SW 1271 (cell line): ENCODE data around the gene ITIH1.
A peak's percentile ranks its signal among the peaks of the same experiment; 100 is the strongest.

ENCODE experiments used
- DNase-seq, 2 experiments: peaks; one replicate each; lab custom pipeline; 2025; lab: John Stamatoyannopoulos, UW

Gene ITIH1

DNA sequence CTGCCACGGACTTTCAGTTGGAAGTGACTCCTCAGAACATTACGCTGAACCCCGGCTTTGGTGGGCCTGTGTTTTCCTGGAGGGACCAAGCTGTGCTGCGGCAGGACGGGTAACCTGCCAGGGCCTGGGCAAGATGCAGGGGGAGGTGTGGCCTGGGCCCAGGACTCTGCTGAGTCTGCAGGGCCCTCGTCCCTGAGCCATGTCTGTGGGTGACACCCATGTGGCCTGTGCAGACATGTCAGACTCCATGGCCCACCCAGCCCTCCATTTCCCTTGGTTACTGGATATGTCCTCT is 12.3 kb downstream of the ITIH1 start:
- no peak for DNase-seq

DNA sequence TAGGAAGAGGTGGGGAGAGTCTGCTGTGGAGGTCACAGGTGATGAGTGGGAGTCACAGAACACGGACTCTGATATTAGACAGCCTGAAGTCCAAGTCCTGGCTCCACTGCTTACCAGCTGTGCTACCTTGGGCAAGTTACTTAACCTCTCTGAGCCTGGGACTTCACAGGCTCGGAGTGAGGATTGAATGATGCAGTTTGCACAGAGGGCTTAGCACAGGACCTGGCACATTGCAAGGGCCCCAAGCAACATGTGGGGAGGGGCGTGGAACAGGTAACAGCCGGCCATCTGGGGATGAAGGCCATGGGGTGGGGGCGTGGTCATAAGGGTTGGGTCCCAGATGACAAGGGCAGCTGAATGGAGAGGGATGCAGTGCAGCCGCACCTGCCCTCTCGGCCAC is 12.9 kb downstream of the ITIH1 start:
- no peak for DNase-seq

DNA sequence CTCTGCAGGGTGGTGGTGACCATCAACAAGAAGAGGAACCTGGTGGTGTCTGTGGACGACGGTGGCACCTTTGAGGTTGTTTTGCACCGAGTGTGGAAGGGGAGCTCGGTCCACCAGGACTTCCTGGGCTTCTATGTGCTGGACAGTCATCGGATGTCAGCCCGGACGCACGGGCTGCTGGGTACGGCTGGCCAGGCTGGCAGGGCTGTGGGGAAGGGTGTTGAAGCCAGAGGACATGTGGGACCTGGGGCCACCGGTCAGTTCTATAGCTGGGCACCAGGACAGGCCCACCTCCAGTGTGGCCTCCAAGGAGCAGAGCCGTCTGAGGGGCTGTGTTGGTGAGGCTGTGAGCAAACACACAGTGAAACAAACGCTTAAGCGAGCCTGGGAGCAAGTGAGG is 13.3 kb downstream of the ITIH1 start:
- DNase-seq = no peak

DNA sequence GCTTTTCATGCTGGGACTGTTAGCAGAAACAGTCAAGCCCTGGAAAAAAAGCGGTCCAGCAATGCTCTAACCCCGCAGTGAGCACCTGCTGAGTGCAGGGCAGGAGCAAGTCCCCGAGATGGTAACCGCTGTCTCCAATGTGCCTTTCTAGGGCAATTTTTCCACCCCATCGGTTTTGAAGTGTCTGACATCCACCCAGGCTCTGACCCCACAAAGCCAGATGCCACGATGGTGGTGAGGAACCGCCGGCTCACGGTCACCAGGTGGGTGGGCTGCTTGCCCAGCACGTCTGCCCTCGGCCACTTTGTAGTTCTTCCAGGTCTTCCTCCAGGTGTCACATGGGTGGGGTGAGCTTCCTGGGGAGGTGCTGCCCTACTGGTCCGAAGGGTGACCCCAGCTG is 14.0 kb downstream of the ITIH1 start:
- no peak for DNase-seq

DNA sequence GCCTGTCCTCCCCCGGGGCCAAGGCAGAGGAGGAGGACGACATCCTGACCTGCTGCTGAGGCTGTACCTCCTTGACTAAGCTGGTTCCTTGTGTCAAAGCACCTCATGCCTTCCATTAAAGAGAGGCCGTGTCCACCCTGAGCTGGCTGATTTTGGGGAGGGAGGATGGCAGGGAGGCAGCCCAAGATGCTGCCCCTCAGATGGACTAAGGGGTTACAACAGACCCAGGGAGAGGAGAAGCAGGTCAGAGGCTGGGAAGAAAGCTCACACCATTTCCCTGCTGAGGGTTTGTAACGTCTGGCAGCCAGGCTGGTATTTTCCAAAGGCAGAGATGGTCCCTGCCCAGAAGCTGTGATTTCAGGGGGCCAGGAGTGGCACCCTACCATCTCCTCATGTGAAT is 14.5 kb downstream of the ITIH1 start:
- DNase-seq = no peak

DNA sequence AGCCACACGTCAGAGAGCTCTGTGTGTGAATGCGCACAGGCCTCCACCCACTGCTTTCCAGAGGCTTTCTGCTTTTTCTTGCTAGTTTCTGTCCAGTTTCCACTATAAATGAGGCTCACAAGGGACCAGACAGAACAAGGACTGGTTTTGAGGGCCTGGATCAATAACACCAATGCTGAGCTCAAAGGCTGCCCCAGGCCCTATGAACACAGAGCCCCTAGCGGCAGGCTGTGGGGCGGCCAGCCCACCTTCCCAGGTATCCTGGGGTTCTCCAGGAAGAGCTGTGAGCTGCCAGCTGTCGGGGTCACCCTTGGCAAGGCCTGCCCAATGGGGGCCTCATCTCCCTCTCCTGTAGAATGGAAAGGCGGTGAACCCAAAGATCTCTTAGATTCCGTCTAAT is 15.0 kb downstream of the ITIH1 start:
- DNase-seq = no peak

DNA sequence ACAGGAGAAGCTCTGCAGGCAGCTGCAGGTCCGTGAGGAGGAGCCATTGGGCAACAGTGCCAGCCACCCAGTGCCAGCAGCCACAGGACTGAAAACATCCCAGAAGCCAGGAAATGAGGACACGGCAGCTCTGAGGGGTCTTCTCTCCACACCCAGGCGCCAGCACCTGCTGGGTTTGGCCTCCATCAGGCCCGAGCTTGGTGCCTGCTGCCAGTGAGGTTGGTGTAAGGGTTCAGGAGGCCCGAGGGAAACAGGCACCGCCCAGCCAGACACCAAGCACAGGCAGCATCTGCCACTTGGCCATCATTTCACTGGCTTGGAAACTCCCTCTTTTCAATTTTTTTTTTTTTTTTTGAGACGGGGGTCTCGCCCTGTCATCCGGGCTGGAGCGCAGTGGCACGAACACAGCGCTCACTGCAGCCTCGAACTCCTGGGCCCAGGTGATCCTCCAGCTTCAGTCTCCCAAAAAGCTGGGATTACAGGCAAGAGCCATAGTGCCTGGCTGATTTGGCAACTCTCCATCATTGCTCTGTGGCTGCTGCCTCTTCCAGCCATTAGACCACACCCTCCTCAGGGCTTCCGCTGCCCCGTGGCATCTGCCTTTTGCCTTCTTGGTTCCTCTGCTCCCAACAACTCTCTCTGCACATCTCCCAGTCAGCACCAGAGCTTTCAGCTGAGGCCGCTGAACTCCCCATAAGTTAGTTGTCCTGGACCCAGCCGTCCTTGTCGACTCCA is 15.7 kb downstream of the ITIH1 start:
- DNase-seq = no peak

DNA sequence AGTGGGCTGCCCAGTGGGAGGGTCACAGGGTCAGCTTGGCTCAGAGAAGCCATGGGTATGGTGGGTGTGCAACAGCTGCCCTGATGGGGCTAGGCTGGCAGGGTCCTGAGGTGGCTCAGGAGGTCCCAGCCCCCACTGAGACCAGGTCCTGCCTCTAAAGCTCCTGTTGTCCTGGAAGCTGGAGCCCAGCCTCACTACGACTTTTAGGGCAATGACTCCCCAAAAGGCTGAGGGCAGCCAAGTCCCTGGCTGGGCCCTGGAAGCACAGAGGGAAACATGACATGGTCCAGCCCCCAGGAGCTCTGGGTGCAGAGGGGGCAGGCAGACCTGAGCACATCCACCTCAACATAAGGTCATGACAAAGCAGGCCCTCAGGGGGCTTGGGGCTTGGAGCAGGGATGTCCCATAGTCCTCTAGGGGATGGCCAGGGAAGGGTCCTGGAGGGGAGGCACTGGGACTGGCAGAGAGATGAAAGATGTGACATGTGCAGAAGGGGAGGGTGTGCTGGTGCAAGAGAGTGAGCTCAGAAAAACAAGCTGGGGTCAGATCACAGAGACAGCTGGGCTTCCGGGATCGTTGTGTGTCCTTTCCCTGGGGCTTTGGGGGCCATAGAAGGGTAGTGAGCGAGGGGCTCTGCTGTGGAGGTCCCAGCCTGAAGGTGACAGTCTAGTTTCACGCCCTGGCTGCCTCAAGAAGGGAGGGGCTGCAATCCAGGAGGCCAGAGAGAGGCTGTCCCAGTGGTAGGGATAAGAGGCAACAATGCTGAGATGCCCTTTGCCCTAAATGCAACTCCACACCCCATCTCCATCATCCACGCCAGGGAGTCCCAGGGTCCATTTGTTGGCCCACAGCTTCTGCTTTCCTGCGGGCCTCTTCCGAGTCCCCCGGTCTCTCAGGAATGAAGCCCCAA is 16.6 kb downstream of the ITIH1 start:
- DNase-seq = no peak

DNA sequence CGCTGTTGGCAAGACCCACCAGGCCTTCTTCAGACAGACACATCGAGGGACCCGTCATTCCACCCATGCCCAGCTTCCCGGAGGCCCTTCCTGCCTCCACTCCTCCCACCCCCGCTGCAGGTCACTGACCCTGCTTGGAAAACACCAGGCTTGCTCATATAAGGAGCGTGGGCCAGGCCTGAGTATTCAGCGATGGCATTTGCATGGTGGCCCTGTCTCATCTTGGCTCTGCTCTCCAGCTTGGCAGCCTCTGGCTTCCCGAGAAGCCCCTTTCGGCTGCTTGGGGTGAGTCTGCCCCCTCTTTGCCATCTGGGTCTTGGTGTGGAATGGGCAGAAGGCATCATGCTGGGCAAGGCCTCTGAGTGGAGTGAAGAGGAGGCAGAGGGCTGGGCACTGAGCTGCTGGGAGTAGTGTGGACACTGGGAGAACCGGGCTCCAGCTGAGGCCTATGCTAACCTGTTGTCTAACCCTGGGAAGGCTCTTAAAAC is 17.3 kb downstream of the ITIH1 start, which contains the start of gene ITIH3:
Gene ITIH3, plus strand, starts transcription at position 185 of the 488 bp plus-strand sequence. Its CDS starts 8 bp downstream, at position 193.
- no peak for DNase-seq

DNA sequence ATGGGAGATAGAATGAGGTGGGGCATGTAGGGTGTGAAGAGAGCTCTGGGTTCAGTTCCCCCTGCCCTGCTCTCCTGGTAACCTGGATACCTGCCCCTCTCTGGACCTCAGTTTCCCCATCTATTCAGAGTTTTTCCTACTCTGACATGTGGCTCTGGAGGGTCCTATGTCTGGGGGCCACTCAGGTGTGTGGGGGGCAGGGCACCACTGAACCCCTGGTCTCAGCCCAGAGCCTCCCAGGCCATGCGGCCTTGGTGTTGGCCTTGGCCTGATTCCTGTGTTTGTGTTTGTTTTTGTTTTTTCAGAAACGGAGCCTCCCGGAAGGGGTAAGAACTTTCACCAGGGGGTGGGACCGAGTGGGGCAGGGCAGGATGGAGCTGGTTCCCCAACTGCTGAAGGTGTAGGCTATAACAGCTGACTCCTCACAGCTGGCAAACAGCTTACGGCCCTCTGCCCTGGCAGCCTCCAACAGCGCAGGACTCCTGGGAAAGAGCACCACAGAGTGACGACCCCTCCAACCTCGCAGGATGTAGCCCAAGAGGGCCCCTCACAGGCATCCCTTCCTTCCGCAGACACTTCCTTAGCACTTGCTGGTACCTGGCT is 18.0 kb downstream of the ITIH1 start:
- DNase-seq = no peak

DNA sequence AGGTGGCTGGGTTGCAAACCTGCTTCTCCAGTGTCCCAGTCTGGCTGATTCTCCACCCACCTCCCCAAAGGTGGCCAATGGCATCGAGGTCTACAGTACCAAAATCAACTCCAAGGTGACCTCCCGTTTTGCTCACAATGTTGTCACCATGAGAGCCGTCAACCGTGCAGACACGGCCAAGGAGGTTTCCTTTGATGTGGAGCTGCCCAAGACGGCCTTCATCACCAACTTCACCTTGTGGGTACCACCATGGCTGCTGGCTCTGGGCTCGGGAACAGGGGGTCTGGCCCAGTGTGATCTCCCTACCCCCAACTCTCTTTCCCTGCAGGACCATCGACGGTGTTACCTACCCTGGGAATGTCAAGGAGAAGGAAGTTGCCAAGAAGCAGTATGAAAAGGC is 19.0 kb downstream of the ITIH1 start:
- no peak for DNase-seq

DNA sequence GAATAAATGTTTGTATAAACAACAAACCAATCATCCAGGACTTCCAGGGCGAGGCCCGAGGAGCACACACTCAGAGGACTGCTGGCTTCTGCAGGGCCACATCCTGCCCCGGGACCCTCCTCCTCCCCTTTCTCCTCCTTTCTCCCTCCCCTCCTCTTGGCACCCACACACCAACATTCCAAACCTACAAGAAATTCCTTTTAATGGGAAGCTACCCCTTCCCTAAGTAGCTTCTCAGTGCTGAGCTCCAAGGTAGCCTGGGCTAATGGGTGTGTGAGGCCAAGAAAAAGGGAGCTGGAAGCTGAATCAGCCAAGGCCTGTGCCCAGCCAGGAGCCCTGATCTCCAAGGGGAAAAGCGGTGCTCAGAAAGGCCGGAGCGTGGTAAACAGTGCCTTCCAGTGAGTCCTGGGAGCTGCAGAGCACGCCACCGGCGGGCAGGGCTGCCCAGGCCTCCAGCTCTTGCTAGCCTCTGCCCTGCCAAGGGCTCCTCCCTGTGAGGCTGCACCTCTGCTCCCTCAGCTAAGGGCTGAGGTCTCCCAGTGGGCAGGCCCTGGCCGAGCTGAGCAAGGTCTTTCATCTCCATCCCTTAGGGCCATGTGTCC is 21.1 kb downstream of the ITIH1 start:
- DNase-seq = no peak

DNA sequence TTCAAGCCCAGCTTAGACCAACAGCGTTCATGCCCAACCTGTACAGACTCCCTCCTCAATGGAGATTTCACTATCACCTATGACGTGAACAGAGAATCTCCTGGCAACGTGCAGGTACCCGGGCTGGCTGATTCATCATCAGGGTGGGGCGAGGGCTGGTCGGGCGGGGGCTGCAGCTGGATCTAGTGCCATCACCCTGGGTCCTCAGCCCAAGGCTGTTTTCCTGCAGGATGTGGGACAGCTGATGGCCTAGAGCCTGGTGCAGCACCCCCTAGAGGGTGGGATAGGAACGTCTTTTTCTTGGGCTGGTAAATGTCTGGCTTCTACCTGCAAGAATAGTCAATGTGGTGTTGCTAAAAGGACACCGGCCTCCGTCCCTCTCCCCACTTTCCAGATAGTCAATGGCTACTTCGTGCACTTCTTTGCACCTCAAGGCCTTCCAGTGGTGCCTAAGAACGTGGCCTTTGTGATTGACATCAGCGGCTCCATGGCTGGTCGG is 21.6 kb downstream of the ITIH1 start:
- peak in 1 of 2 experiments; percentile 6 for DNase-seq

DNA sequence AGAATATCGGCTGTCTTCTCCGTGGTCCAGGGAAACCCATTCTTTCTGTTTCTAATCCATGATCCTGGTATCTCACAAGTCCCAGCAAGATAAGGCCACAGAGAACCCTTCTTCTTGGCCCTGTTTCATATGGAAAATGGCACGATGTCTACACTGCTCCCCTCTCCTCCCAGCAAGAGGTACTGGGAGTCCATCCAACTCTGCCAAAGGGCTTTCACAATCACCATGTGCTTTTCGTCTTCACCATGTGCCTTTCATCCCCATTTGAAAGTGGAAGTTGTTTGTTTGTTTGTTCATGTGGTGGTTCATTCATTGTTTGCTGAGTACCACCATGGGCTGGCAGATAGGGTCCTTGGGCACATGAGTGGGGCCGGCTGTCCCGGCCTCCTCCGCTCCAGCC is 22.7 kb downstream of the ITIH1 start:
- DNase-seq = no peak

DNA sequence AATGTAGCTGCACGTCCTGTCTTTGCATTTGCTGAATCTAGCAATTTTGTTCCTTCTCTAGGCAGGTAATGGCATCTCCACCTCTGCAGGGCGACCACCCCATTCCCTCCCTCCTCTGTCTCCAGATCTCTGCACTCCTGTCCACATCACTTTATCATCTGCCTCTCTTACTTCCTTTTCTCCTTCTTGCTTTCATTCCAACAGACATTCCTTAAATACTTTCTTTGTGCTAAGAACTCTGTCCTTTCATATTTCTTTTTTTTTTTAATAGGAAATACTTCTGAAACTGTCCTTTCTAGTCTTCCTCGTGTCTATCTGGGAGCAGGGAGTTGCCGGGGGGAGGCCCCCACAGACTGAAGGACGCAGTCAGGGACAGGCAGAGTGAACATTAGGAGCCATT is 24.4 kb downstream of the ITIH1 start:
- DNase-seq = no peak

DNA sequence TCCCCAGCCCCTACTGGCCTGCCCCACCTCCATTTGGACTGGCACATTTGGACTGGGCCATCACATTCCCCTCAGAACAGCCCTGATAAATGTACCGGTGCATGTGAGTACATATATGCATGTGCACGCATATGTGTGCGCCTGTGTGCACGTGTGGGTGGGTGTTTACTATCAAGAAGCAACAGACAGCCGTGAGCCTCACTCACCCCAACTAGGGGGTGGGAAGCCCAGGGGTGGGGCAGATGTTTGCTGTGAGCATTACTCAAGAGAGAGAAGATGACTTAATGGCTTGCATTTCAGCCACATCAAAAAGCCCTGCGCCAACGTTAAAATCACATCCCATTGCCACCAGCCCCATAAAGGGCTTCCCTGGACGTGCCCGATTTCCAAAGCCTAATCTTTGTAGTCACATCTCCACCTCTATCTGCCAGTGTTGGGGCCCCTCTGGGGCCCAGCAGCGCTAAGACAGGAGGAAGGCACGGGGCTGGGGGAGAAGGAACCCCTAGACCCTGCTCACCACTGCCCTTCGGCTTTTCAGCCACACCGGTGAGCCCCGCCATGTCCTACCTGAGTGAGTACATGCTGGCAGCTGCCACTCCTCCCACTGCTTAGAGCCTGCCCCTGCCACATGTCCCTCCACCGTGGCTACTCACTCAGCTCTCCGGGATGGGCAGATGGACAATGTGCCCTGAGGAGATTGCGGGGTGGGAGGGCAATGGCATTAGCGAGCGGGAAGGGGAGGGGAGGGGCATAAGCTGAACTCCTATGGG is 28.1 kb downstream of the ITIH1 start:
- no peak for DNase-seq

DNA sequence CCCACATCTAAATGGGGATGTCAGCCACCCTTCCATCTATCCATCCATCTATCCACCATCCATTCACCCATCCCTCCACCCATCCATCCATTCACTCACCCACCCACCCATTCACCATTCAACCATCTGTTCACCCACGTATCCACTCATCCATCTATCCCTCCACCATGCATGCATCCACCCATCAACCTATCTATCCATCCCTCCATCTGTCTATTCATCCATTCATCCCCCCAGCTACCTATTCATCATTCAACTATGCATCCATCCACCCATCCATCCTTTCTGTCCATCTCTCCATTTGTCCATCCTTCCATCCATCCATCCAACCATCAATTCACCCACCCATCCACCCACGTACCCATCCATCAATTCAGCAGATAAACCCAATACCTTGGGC is 31.8 kb downstream of the ITIH1 start:
- no peak for DNase-seq

DNA sequence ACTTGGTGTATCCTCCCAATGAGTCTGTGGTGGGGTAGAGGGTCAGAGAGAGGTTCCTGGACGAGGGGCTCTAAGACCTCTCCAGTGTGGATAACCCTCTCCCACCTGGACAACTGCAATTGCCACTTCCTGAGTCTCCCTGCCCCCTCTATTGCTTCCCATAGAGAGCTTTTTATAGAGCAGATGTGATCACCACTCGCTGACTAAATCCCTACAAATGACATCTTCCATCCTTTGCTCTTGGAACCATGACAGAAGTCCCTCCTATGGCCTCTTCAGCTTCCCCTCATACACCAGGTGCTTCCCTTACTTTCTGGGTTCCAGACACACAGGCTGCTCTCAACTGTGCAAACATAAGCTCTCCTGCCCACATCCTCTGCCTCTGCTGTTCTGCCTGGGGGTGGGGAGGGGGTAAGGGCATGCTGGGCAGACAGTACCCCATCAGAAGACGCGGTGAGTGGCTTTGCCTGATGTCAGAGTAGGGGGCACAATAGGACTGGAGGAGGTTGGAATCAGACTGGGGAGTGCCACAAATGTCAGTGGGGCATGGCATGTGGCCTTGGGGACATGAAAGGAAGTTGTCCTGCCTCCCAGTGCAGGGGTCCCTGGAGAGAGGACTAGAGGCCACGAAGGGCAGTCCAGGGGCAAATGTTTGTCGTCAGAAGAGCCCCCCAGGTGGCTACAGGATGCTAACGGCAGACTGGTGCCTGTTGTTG is 32.4 kb downstream of the ITIH1 start:
- DNase-seq = no peak

DNA sequence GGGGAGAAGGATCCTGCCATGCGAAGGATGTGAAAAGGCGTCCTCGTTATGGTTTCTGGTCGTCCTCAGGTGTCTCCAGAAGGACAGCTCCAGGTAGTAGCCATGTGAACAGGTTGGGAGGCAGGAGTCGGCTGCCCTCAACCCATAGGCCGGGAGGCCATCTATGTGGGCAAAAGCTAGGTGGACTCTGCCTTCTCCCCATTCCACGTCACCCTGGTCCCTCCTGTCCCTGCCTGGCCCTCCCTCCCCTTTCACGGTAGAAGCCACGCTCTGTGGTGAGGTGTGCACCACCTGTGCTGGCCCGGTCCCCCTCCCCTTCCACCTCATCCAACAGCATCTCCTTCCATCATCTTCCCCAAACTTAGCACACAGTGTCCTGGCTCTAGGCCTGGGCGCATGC is 33.5 kb downstream of the ITIH1 start:
- no peak for DNase-seq

DNA sequence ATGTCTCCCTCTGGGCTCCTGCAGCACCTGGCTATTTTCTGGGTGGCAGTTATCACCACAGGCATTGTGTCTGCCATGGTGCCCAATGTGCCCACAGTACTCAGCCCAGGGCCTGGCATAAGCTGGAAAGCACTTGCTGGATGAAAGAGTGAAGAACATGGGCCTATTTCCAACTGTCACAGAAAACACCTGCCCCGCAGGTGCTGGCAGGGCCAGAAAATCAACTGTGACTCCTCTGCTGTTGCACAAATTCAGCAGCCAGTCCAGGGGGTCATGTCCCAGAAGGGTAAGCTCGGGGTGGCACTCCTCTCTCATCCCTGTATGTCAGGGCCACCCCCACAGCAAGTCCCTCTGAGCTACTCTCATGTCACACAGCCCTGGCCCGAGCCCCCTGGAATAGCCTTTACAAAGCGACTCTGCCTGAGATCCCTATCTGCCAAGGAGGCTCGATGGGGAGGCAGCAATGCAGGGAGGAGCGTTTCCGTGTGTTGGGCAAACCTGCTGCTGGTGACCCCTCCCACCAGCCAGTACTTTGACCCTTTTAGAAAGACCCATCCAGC is 34.1 kb downstream of the ITIH1 start:
- no peak for DNase-seq

DNA sequence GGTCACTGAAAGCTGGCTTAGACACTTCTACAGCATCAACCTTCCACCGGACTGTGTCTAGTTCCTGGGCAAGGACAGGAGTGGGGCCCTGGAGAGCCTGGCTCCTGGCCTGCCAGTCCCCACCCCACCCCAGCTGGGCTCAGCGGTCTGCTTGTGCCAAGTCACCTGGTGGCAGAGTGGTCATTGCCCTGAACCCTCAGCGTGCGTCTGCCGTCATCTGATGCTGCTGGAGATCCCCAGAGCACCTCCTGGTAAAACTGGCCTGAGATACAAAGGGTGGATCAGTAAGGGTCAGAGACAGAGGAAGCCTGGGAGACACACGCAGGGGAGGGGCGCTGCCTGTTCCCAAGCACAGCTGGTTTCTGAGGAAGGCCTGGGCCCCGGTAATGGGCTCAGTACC is 36.4 kb downstream of the ITIH1 start:
- DNase-seq = no peak
